Large intestine (tissue), 3 donors: ENCODE measurements around the gene RNF207. TPM values are rescaled to one million over a fixed set of nuclear protein-coding genes. Genes with fewer than 3 reads are reported as not detected.

ENCODE experiments used
- DNase-seq, 2 donors: peaks; one replicate each; pipeline versions ENCODE4 v3.0.0 to v3.0.0-alpha.2; 2013
- H3K27ac ChIP-seq: one replicate; pipeline ENCODE4 v1.5.1; 2013; ENCODE audit warnings: low read length
- H3K27me3 ChIP-seq: 2 replicates; pipeline ENCODE4 v1.6.1; 2013; ENCODE audit warnings: low read length; ENCODE audit not compliant: control insufficient read depth, insufficient read depth
- H3K36me3 ChIP-seq: 2 replicates; pipeline ENCODE4 v1.6.1; 2013; ENCODE audit warnings: low read length; ENCODE audit not compliant: control insufficient read depth, insufficient read depth
- H3K4me1 ChIP-seq: one replicate; pipeline ENCODE4 v1.6.1; 2013; ENCODE audit warnings: low read length; ENCODE audit not compliant: control insufficient read depth, insufficient read depth
- H3K4me3 ChIP-seq: one replicate; pipeline ENCODE4 v1.5.1; 2013; ENCODE audit warnings: low read length
- H3K9me3 ChIP-seq: one replicate; pipeline ENCODE4 v1.6.1; 2013; ENCODE audit warnings: mild to moderate bottlenecking, low read depth, low read length, moderate library complexity; ENCODE audit not compliant: control insufficient read depth
- WGBS: methylation state at CpG from one replicate; pipeline ENCODE4 v1.1.5; 2013; ENCODE audit warnings: low lambda C conversion rate; ENCODE audit not compliant: insufficient coverage; 5-methylcytosine and 5-hydroxymethylcytosine counted together
- polyA plus RNA-seq: library from polyadenylated mRNA; unstranded; fragments of 120-200 nt; gene quantifications from one replicate; pipeline ENCODE4 v1.2.1, GENCODE V29; 2013

Gene RNF207
- polyA plus RNA-seq, 1 donor: 44.5 TPM

- WGBS: no CpG with 5 or more reads among the region's 10 CpGs
Measured at GRCh38 chr1:6172549-6172948, 33.4 kb upstream of the RNF207 start.

GRCh38 chr1:6174621-6175410 lies 31.1 kb upstream of the RNF207 start:
- H3K36me3 ChIP-seq: no peaks in the 10 kb centered on the region
- no peaks in the 10 kb centered on the region for H3K4me1 ChIP-seq
- no peak overlapping the region for H3K27ac ChIP-seq
- peaks cover 7% of the 10 kb centered on the region for H3K9me3 ChIP-seq
- H3K4me3 ChIP-seq: no peak overlapping the region
- peaks cover 45% of the 10 kb centered on the region for H3K27me3 ChIP-seq
- DNase-seq: no peak
- WGBS: 95% methylated on average over 5 of the region's 5 CpGs

More at GRCh38 chr1:6172549-6172948, 33.4 kb upstream of the RNF207 start:
- Histone ChIP-seq H3K27me3 (peaks cover 32% of the 10 kb centered on the region), H3K27ac (no peak overlapping the region), H3K4me3 (no peak overlapping the region), H3K36me3 (no peaks in the 10 kb centered on the region), H3K9me3 (peaks cover 7% of the 10 kb centered on the region), H3K4me1 (no peaks in the 10 kb centered on the region)
- DNase-seq: no peak

GRCh38 chr1:6175411-6175828 lies 30.5 kb upstream of the RNF207 start:
- WGBS: 100% methylated on average over 6 of the region's 6 CpGs

GRCh38 chr1:6176779-6177178 lies 29.1 kb upstream of the RNF207 start:
- H3K27me3 ChIP-seq: peaks cover 53% of the 10 kb centered on the region
- WGBS: no CpG with 5 or more reads among the region's 5 CpGs
- no peak overlapping the region for H3K27ac ChIP-seq
- peaks cover 7% of the 10 kb centered on the region for H3K9me3 ChIP-seq
- no peaks in the 10 kb centered on the region for H3K36me3 ChIP-seq
- H3K4me3 ChIP-seq: no peak overlapping the region
- no peak for DNase-seq
- peaks cover 4% of the 10 kb centered on the region for H3K4me1 ChIP-seq

More at GRCh38 chr1:6175411-6175828, 30.5 kb upstream of the RNF207 start:
- Histone ChIP-seq H3K27ac (no peak overlapping the region), H3K4me3 (no peak overlapping the region), H3K36me3 (no peaks in the 10 kb centered on the region), H3K27me3 (peaks cover 47% of the 10 kb centered on the region), H3K9me3 (peaks cover 7% of the 10 kb centered on the region), H3K4me1 (no peaks in the 10 kb centered on the region)
- DNase-seq: no peak

- H3K27me3 ChIP-seq: peaks cover 50% of the 10 kb centered on the region
- peaks cover 7% of the 10 kb centered on the region for H3K9me3 ChIP-seq
- H3K27ac ChIP-seq: no peak overlapping the region
- H3K4me1 ChIP-seq: peaks cover 4% of the 10 kb centered on the region
- no peak for DNase-seq
- no peaks in the 10 kb centered on the region for H3K36me3 ChIP-seq
- H3K4me3 ChIP-seq: no peak overlapping the region
- no CpG with 5 or more reads among the region's 18 CpGs for WGBS
Measured at GRCh38 chr1:6177681-6178380, 28.1 kb upstream of the RNF207 start.

GRCh38 chr1:6178751-6179563 lies 27.0 kb upstream of the RNF207 start:
- Histone ChIP-seq H3K4me3 (no peak overlapping the region), H3K9me3 (peaks cover 7% of the 10 kb centered on the region), H3K27ac (no peak overlapping the region), H3K27me3 (peaks cover 50% of the 10 kb centered on the region), H3K36me3 (no peaks in the 10 kb centered on the region), H3K4me1 (peaks cover 4% of the 10 kb centered on the region)
- no peak for DNase-seq
- no CpG with 5 or more reads among the region's 51 CpGs for WGBS

- Histone ChIP-seq H3K4me3 (no peak overlapping the region), H3K9me3 (peaks cover 7% of the 10 kb centered on the region), H3K36me3 (peaks cover 3% of the 10 kb centered on the region), H3K27me3 (peaks cover 50% of the 10 kb centered on the region), H3K27ac (no peak overlapping the region), H3K4me1 (peaks cover 4% of the 10 kb centered on the region)
- no CpG with 5 or more reads among the region's 92 CpGs for WGBS
- no peak for DNase-seq
Measured at GRCh38 chr1:6179564-6180175, 26.2 kb upstream of the RNF207 start.

GRCh38 chr1:6180268-6180706 lies 25.6 kb upstream of the RNF207 start, which contains the start of gene CHD5:
Gene CHD5, minus strand, starts transcription at chr1:6180321. Its CDS starts 298 bp downstream, at chr1:6180023.
- Histone ChIP-seq H3K4me3 (no peak within 1 kb of the TSS), H3K36me3 (peaks cover 3% of the 10 kb centered on the region), H3K4me1 (peaks cover 4% of the 10 kb centered on the region), H3K27ac (no peak within 1 kb of the TSS), H3K9me3 (peaks cover 3% of the 10 kb centered on the region), H3K27me3 (peaks cover 50% of the 10 kb centered on the region)
- DNase-seq: no peak
- WGBS: no CpG with 5 or more reads among the region's 57 CpGs

- peaks cover 4% of the 10 kb centered on the region for H3K4me1 ChIP-seq
- no peaks in the 10 kb centered on the region for H3K9me3 ChIP-seq
- H3K4me3 ChIP-seq: no peak overlapping the region
- no peak overlapping the region for H3K27ac ChIP-seq
- no CpG with 5 or more reads among the region's 36 CpGs for WGBS
- H3K36me3 ChIP-seq: peaks cover 8% of the 10 kb centered on the region
- DNase-seq: no peak
- H3K27me3 ChIP-seq: peaks cover 50% of the 10 kb centered on the region
Measured at GRCh38 chr1:6180707-6181311, 25.1 kb upstream of the RNF207 start.
